Measurements from ENCODE around the gene SYS1. TPM values are rescaled to one million over a fixed set of nuclear protein-coding genes. Genes with fewer than 3 reads are reported as not detected.

SYS1 gene
- total RNA-seq, 2 experiments from 2014 or later: 94.8 to 107 TPM

GRCh38 chr20:45346291-45346718 lies 16.7 kb upstream of the SYS1 start:
- Mint-ChIP-seq H3K4me1 (ENCODE audit: low read depth) (peaks cover 7% of the 10 kb centered on the region), H3K9me3 (no peaks in the 10 kb centered on the region), H3K27ac (no peak overlapping the region), H3K27me3 (peaks cover 4% of the 10 kb centered on the region), H3K36me3 (ENCODE audit: low read depth) (no peaks in the 10 kb centered on the region), H3K4me3 (no peak overlapping the region)
- H3K9me3 ChIP-seq (ENCODE audit: control insufficient read depth in 1 of 2, insufficient read depth in 1 of 2, low read length in 2 of 2): no peaks in the 10 kb centered on the region
- H3K27ac ChIP-seq (ENCODE audit: low read depth in 1 of 2, low read length in 2 of 2): no peak overlapping the region
- no peaks in the 10 kb centered on the region for H3K36me3 ChIP-seq (ENCODE audit: insufficient read depth, low read length)
- no peak overlapping the region for H3K4me3 ChIP-seq (ENCODE audit: low read length)
- ChIA-PET CTCF (interaction anchor here (2.8 kb wide), 1 partner anchor 91 kb away, joined by 8 read pairs; no protein-coding TSS in a partner anchor), POLR2A (no interaction called here)
- intact Hi-C loops (cut with DNase I, micrococcal nuclease): no loop called here
- DNase-seq (peak in 1 of 14 experiments; percentile 38), ATAC-seq (ENCODE audit: poor library complexity) (no peak)
- peaks cover 36% of the 10 kb centered on the region for H3K4me1 ChIP-seq (ENCODE audit: insufficient read depth, low read length)
- TF ChIP-seq CTCF (IDR thresholded peaks at IDR 0.05): no peak
- H3K27me3 ChIP-seq (ENCODE audit: control insufficient read depth in 1 of 2, insufficient read depth in 2 of 2, low read length in 2 of 2): no peaks in the 10 kb centered on the region

GRCh38 chr20:45346851-45347250 lies 16.1 kb upstream of the SYS1 start:
- Histone ChIP-seq H3K36me3 (ENCODE audit: insufficient read depth, low read length) (no peaks in the 10 kb centered on the region), H3K9me3 (ENCODE audit: control insufficient read depth in 1 of 2, insufficient read depth in 1 of 2, low read length in 2 of 2) (no peaks in the 10 kb centered on the region), H3K27ac (ENCODE audit: low read depth in 1 of 2, low read length in 2 of 2) (no peak overlapping the region), H3K4me3 (ENCODE audit: low read length) (no peak overlapping the region), H3K27me3 (ENCODE audit: control insufficient read depth in 1 of 2, insufficient read depth in 2 of 2, low read length in 2 of 2) (no peaks in the 10 kb centered on the region), H3K4me1 (ENCODE audit: insufficient read depth, low read length) (peaks cover 36% of the 10 kb centered on the region)
- no peak for TF ChIP-seq CTCF (IDR thresholded peaks at IDR 0.05)
- H3K4me1 Mint-ChIP-seq (ENCODE audit: low read depth): peaks cover 7% of the 10 kb centered on the region
- ChIA-PET CTCF (interaction anchor here (1.8 to 2.8 kb wide), 3 partner anchors 16 to 90 kb away, joined by 5 to 8 read pairs (median 7); partner anchors contain the start of gene SYS1), POLR2A (no interaction called here)
- intact Hi-C loops (cut with DNase I, micrococcal nuclease): no loop called here
- ATAC-seq (ENCODE audit: poor library complexity) (no peak), DNase-seq (no peak)
- peak overlapping the region; percentile 86 for H3K4me3 Mint-ChIP-seq
- H3K9me3 Mint-ChIP-seq: no peaks in the 10 kb centered on the region
- H3K27ac Mint-ChIP-seq: no peak overlapping the region
- H3K27me3 Mint-ChIP-seq: peaks cover 4% of the 10 kb centered on the region
- H3K36me3 Mint-ChIP-seq (ENCODE audit: low read depth): no peaks in the 10 kb centered on the region

- Histone ChIP-seq H3K4me3 (ENCODE audit: low read length) (peak overlapping the region; percentile 67), H3K27me3 (ENCODE audit: control insufficient read depth in 1 of 2, insufficient read depth in 2 of 2, low read length in 2 of 2) (no peaks in the 10 kb centered on the region), H3K4me1 (ENCODE audit: insufficient read depth, low read length) (peaks cover 36% of the 10 kb centered on the region), H3K27ac (ENCODE audit: low read depth in 1 of 2, low read length in 2 of 2) (no peak overlapping the region), H3K36me3 (ENCODE audit: insufficient read depth, low read length) (no peaks in the 10 kb centered on the region), H3K9me3 (ENCODE audit: control insufficient read depth in 1 of 2, insufficient read depth in 1 of 2, low read length in 2 of 2) (no peaks in the 10 kb centered on the region)
- ATAC-seq (ENCODE audit: poor library complexity) (peak; percentile 19), DNase-seq (no peak)
- TF ChIP-seq CTCF (IDR thresholded peaks at IDR 0.05): no peak
- ChIA-PET POLR2A (interaction anchor here (0.8 to 1.2 kb wide), 2 partner anchors 15 to 26 kb away, joined by 3 to 6 read pairs; partner anchors contain the start of gene SYS1), CTCF (interaction anchor here (1.0 to 2.8 kb wide), 5 partner anchors 16 to 90 kb away, joined by 3 to 8 read pairs (median 5); partner anchors contain the start of gene SYS1)
- Mint-ChIP-seq H3K27me3 (peaks cover 4% of the 10 kb centered on the region), H3K9me3 (no peaks in the 10 kb centered on the region), H3K4me3 (peak overlapping the region; percentile 86), H3K4me1 (ENCODE audit: low read depth) (peaks cover 7% of the 10 kb centered on the region), H3K27ac (no peak overlapping the region), H3K36me3 (ENCODE audit: low read depth) (no peaks in the 10 kb centered on the region)
- intact Hi-C loops (cut with DNase I, micrococcal nuclease): no loop called here
Measured at GRCh38 chr20:45347297-45347935, 15.5 kb upstream of the SYS1 start.

Measured in CD4-positive, alpha-beta T cell (primary cell).